H9 (cell line): Measurements from ENCODE around the gene MUSK. TPM values are rescaled to one million over a fixed set of nuclear protein-coding genes. Genes with fewer than 3 reads are reported as not detected.

Source experiments
- DNase-seq: peaks from one replicate; pipeline ENCODE4 v3.0.0-alpha.2; 2017
- H2AFZ ChIP-seq: one replicate; pipeline ENCODE4 v1.6.1; 2013; ENCODE audit warnings: mild to moderate bottlenecking, low read length, control low read depth, moderate library complexity
- H2AK5ac ChIP-seq: 2 replicates; pipeline ENCODE4 v1.6.1; 2013; ENCODE audit warnings: low read length, control low read depth, mixed read lengths; ENCODE audit not compliant: insufficient read length
- H2BK120ac ChIP-seq: one replicate; pipeline ENCODE4 v1.6.1; 2013; ENCODE audit warnings: low read depth, mild to moderate bottlenecking, low read length, control low read depth, inconsistent platforms; ENCODE audit not compliant: poor library complexity, severe bottlenecking
- H2BK12ac ChIP-seq: 2 replicates; pipeline ENCODE4 v1.6.1; 2013; ENCODE audit warnings: low read length, control low read depth, mixed read lengths, low read depth; ENCODE audit not compliant: insufficient read length
- H2BK15ac ChIP-seq: 2 replicates; pipeline ENCODE4 v1.6.1; 2013; ENCODE audit warnings: low read depth, low read length, control low read depth
- H2BK20ac ChIP-seq: one replicate; pipeline ENCODE4 v1.6.1; 2013; ENCODE audit warnings: low read depth, mild to moderate bottlenecking, low read length, control low read depth, inconsistent platforms; ENCODE audit not compliant: poor library complexity, severe bottlenecking
- H2BK5ac ChIP-seq: 2 replicates; pipeline ENCODE4 v1.6.1; 2013; ENCODE audit warnings: low read length, control low read depth, mixed read lengths; ENCODE audit not compliant: insufficient read length
- H3K14ac ChIP-seq: 2 replicates; pipeline ENCODE4 v1.6.1; 2013; ENCODE audit warnings: low read length, control low read depth; ENCODE audit not compliant: insufficient read depth
- H3K18ac ChIP-seq: 2 replicates; pipeline ENCODE4 v1.6.1; 2013; ENCODE audit warnings: low read depth, mild to moderate bottlenecking, mixed read lengths, low read length, control low read depth; ENCODE audit not compliant: insufficient read length
- H3K23ac ChIP-seq: 2 replicates; pipeline ENCODE4 v1.6.1; 2013; ENCODE audit warnings: low read length, control low read depth, mixed read lengths, low read depth; ENCODE audit not compliant: insufficient read length
- H3K23me2 ChIP-seq: 2 replicates; pipeline ENCODE4 v1.6.1; 2013; ENCODE audit warnings: low read depth, mild to moderate bottlenecking, mixed read lengths, low read length, control low read depth; ENCODE audit not compliant: insufficient read length, poor library complexity, severe bottlenecking
- H3K27ac ChIP-seq: 2 replicates; pipeline ENCODE4 v1.5.1; 2013; ENCODE audit warnings: low read length, control low read depth, mixed read lengths, low read depth; ENCODE audit not compliant: insufficient read length
- H3K27me3 ChIP-seq: 2 replicates; pipeline ENCODE4 v1.6.1; 2013; ENCODE audit warnings: low read length, control low read depth, inconsistent platforms; ENCODE audit not compliant: insufficient read depth
- H3K4ac ChIP-seq: 2 replicates; pipeline ENCODE4 v1.6.1; 2013; ENCODE audit warnings: low read depth, mild to moderate bottlenecking, control low read depth, inconsistent platforms, low read length, moderate library complexity
- H3K4me1 ChIP-seq: 2 replicates; pipeline ENCODE4 v1.6.1; 2013; ENCODE audit warnings: low read length, control low read depth, inconsistent platforms; ENCODE audit not compliant: insufficient read depth
- H3K4me2 ChIP-seq: 2 replicates; pipeline ENCODE4 v1.6.1; 2013; ENCODE audit warnings: low read length, control low read depth, mixed read lengths; ENCODE audit not compliant: insufficient read length, insufficient read depth
- H3K56ac ChIP-seq: 2 replicates; pipeline ENCODE4 v1.6.1; 2013; ENCODE audit warnings: low read depth, mild to moderate bottlenecking, mixed read lengths, low read length, control low read depth; ENCODE audit not compliant: insufficient read length
- H3K79me1 ChIP-seq: 2 replicates; pipeline ENCODE4 v1.6.1; 2013; ENCODE audit warnings: low read depth, mild to moderate bottlenecking, moderate library complexity, low read length, control low read depth, inconsistent platforms; ENCODE audit not compliant: insufficient read depth, poor library complexity, severe bottlenecking
- H3K79me2 ChIP-seq: 2 replicates; pipeline ENCODE4 v1.6.1; 2013; ENCODE audit warnings: low read length, control low read depth, inconsistent platforms; ENCODE audit not compliant: insufficient read depth
- H3K9ac ChIP-seq: 2 replicates; pipeline ENCODE4 v1.6.1; 2013; ENCODE audit warnings: low read length, control low read depth, mixed read lengths; ENCODE audit not compliant: insufficient read length; ENCODE audit errors: extremely low read depth
- H3K9me3 ChIP-seq: one replicate; pipeline ENCODE4 v1.6.1; 2013; ENCODE audit warnings: low read depth, low read length, inconsistent platforms; ENCODE audit not compliant: control insufficient read depth
- H3T11ph ChIP-seq: one replicate; pipeline ENCODE4 v1.6.1; 2013; ENCODE audit warnings: mild to moderate bottlenecking, low read length, control low read depth, inconsistent platforms
- H4K20me1 ChIP-seq: one replicate; pipeline ENCODE4 v1.6.1; 2013; ENCODE audit not compliant: control insufficient read depth, insufficient read length, insufficient read depth
- H4K5ac ChIP-seq: 2 replicates; pipeline ENCODE4 v1.6.1; 2013; ENCODE audit warnings: low read depth, mild to moderate bottlenecking, mixed read lengths, low read length, control low read depth; ENCODE audit not compliant: insufficient read length
- H4K8ac ChIP-seq: replicated peaks from 2 replicates; pipeline ENCODE4 v1.6.1; 2013; ENCODE audit warnings: low read length, control low read depth, mixed read lengths, low read depth; ENCODE audit not compliant: insufficient read length
- H4K91ac ChIP-seq: 2 replicates; pipeline ENCODE4 v1.6.1; 2013; ENCODE audit warnings: low read depth, mild to moderate bottlenecking, moderate library complexity, mixed read lengths, low read length, control low read depth; ENCODE audit not compliant: insufficient read length
- H3K27ac Mint-ChIP-seq, 3 experiments: 2 replicates in 2 of 3; 3 replicates in 1 of 3; pipeline ENCODE4 v1.8.0; 2020 to 2021; ENCODE audit warnings: mixed read lengths in 3 of 3, mild to moderate bottlenecking in 1 of 3, moderate library complexity in 1 of 3
- H3K27me3 Mint-ChIP-seq: 2 replicates; pipeline ENCODE4 v1.8.0; 2021; ENCODE audit warnings: low read depth, mild to moderate bottlenecking, moderate library complexity, mixed read lengths
- H3K36me3 Mint-ChIP-seq, 3 experiments: 2 replicates in 2 of 3; 3 replicates in 1 of 3; pipeline ENCODE4 v1.8.0; 2020 to 2021; ENCODE audit warnings: low read depth in 3 of 3, mixed read lengths in 3 of 3; ENCODE audit not compliant: insufficient read depth in 1 of 3
- H3K4me1 Mint-ChIP-seq, 2 experiments: 2 replicates each; pipeline ENCODE4 v1.8.0; 2020; ENCODE audit warnings: mixed read lengths in 2 of 2
- H3K4me3 Mint-ChIP-seq, 2 experiments: 2 replicates in 1 of 2; 3 replicates in 1 of 2; pipeline ENCODE4 v1.8.0; 2020 to 2021; ENCODE audit warnings: mild to moderate bottlenecking in 2 of 2, mixed read lengths in 2 of 2, moderate library complexity in 1 of 2
- H3K9me3 Mint-ChIP-seq, 2 experiments: 2 replicates in 1 of 2; 3 replicates in 1 of 2; pipeline ENCODE4 v1.8.0; 2020; ENCODE audit warnings: mild to moderate bottlenecking in 2 of 2, mixed read lengths in 2 of 2, moderate library complexity in 1 of 2
- WGBS: extraction: QIAGEN DNeasy Blood & Tissue Kit; methylation state at CpG from one replicate; pipeline ENCODE4 v1.1.7; 2013; ENCODE audit warnings: missing lambda C conversion rate, low lambda C conversion rate, mixed read lengths; ENCODE audit not compliant: insufficient read length; ENCODE audit errors: extremely low coverage; 5-methylcytosine and 5-hydroxymethylcytosine counted together
- total RNA-seq: library from RNA; stranded (reverse); gene quantifications from 2 replicates; pipeline ENCODE4 v1.2.1, GENCODE V29; 2021
- TF ChIP-seq, protein P1 (sequence below): fragments of 200-600 bp; sonication (generic); conservative IDR thresholded peaks from 3 replicates; pipeline ENCODE4 v1.8.0; 2021; ENCODE audit warnings: antibody characterized with exemption, mild to moderate bottlenecking

MUSK gene
- total RNA-seq, 1 experiment from 2014 or later = not detected

DNA sequence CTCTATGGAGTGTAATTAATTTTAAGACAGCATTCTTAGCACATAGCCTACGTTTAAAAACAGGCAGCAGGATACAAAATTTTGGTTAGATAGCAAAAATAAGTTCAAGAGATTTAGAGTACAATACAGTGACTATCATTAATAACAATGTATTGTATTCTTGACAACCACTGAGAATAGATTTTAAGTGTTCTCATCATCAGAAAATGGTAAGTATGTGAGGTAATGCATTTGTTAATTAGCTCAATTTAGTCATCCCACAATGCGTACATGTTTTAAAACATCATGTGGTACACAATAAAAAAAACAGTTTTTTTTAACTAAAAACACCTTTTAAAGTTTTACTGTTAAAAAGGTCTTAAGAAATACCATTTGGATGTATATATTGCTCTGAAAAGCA is 94.2 kb downstream of the MUSK start:
- Histone ChIP-seq H3K27ac (no peak overlapping the region), H2BK15ac (no peak overlapping the region), H3K79me2 (no peaks in the 10 kb centered on the region), H3T11ph (no peak overlapping the region), H4K5ac (no peak overlapping the region), H3K23me2 (no peaks in the 10 kb centered on the region), H2BK20ac (no peak overlapping the region), H3K56ac (no peak overlapping the region), H2AFZ (no peak overlapping the region), H4K20me1 (no peaks in the 10 kb centered on the region), H3K4me2 (no peak overlapping the region), H3K14ac (no peak overlapping the region), H2BK12ac (no peak overlapping the region), H3K9me3 (no peaks in the 10 kb centered on the region), H3K4me1 (no peaks in the 10 kb centered on the region), H2BK120ac (no peak overlapping the region), H3K79me1 (no peaks in the 10 kb centered on the region), H3K9ac (no peak overlapping the region), H3K27me3 (no peaks in the 10 kb centered on the region), H2BK5ac (no peak overlapping the region), H3K23ac (no peak overlapping the region), H4K8ac (no peak overlapping the region), H4K91ac (no peak overlapping the region), H3K18ac (no peak overlapping the region), H3K4ac (no peak overlapping the region), H2AK5ac (no peak overlapping the region)
- H3K27me3 Mint-ChIP-seq = no peaks in the 10 kb centered on the region
- H3K36me3 Mint-ChIP-seq = peaks cover 0 to 2% (median 0%) of the 10 kb centered on the region in 3 experiments; a peak in 1 of 7 replicates
- WGBS = no CpG with 5 or more reads among the region's 2 CpGs
- no peak for DNase-seq
- TF ChIP-seq, protein P1, sequence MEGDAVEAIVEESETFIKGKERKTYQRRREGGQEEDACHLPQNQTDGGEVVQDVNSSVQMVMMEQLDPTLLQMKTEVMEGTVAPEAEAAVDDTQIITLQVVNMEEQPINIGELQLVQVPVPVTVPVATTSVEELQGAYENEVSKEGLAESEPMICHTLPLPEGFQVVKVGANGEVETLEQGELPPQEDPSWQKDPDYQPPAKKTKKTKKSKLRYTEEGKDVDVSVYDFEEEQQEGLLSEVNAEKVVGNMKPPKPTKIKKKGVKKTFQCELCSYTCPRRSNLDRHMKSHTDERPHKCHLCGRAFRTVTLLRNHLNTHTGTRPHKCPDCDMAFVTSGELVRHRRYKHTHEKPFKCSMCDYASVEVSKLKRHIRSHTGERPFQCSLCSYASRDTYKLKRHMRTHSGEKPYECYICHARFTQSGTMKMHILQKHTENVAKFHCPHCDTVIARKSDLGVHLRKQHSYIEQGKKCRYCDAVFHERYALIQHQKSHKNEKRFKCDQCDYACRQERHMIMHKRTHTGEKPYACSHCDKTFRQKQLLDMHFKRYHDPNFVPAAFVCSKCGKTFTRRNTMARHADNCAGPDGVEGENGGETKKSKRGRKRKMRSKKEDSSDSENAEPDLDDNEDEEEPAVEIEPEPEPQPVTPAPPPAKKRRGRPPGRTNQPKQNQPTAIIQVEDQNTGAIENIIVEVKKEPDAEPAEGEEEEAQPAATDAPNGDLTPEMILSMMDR = no peak
- no peak overlapping the region for H3K27ac Mint-ChIP-seq
- no peak overlapping the region for H3K4me3 Mint-ChIP-seq
- H3K4me1 Mint-ChIP-seq = no peaks in the 10 kb centered on the region; a peak in 2 of 4 replicates
- H3K9me3 Mint-ChIP-seq = no peaks in the 10 kb centered on the region
